T-helper 2 cell treated with Interferon-gamma antibody and Interleukin-4, amounts not matched to agents 5 μg/mL and 100 μg/mL, for 36 hours (primary cell): ENCODE measurements around the gene PLS1.

Experiments used
- DNase-seq: peaks from one replicate; pipeline ENCODE4 v3.0.0; 2021; ENCODE audit warnings: low spot score
- H3K27ac Mint-ChIP-seq: one replicate; pipeline ENCODE4 v1.8.0; 2021; ENCODE audit warnings: mild to moderate bottlenecking, mixed read lengths
- H3K27me3 Mint-ChIP-seq: one replicate; pipeline ENCODE4 v1.8.0; 2021; ENCODE audit warnings: low read depth, mixed read lengths
- H3K36me3 Mint-ChIP-seq: one replicate; pipeline ENCODE4 v1.8.0; 2021; ENCODE audit warnings: low read depth, mixed read lengths
- H3K4me1 Mint-ChIP-seq: one replicate; pipeline ENCODE4 v1.8.0; 2021; ENCODE audit warnings: low read depth, mixed read lengths
- H3K4me3 Mint-ChIP-seq: one replicate; pipeline ENCODE4 v1.8.0; 2022; ENCODE audit warnings: mild to moderate bottlenecking, moderate library complexity, mixed read lengths
- H3K9me3 Mint-ChIP-seq: one replicate; pipeline ENCODE4 v1.8.0; 2021; ENCODE audit warnings: mixed read lengths

Gene PLS1

DNA sequence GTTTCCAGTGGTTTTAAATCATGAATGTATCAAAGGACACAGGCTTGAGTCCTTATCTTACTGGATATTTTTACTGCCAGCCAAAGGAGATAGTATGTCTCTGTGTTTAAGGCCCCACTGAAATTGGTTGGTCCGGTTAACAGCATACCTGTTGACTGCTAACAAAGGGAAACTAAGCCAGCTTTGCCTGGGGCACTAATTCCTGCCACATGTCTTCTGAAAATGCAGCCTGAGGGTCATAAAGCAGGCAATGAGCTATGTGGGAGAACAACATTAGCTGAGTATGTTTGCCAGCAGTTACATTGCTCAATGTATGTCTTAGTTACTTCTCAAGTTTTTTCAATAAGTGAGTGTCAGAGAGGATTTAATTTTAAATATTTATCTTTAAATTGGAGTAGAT lies 12.4 kb downstream of the PLS1 start:
- no peak for DNase-seq
- no peaks in the 10 kb centered on the region for H3K9me3 Mint-ChIP-seq
- H3K27ac Mint-ChIP-seq = no peak overlapping the region

DNA sequence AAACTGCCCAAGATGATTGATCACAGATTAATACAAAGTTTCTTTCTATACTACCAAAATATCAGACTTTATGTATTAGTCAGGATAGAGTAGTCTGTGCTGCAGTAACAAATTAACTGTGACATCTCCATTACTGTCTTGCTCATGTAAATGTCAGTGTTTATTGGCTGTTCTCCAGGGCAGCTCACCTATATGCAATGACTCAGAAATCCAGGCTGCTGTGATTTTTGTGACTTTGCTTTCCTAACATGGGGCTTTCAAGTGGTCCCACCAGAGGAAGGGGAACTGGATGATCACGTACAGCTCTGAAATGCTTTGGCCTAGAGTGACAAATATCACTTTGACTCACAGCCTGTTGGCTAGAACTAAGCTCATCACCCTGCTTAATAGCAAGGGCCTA lies 12.9 kb downstream of the PLS1 start:
- no peaks in the 10 kb centered on the region for H3K36me3 Mint-ChIP-seq
- no peak overlapping the region for H3K4me3 Mint-ChIP-seq
- no peaks in the 10 kb centered on the region for H3K27me3 Mint-ChIP-seq
- H3K27ac Mint-ChIP-seq = no peak overlapping the region
- H3K9me3 Mint-ChIP-seq = no peaks in the 10 kb centered on the region
- no peak for DNase-seq
- H3K4me1 Mint-ChIP-seq = peaks cover 2% of the 10 kb centered on the region

More for the DNA sequence above, 12.4 kb downstream of the PLS1 start:
- Mint-ChIP-seq H3K4me3 (no peak overlapping the region), H3K4me1 (peaks cover 2% of the 10 kb centered on the region), H3K36me3 (no peaks in the 10 kb centered on the region), H3K27me3 (no peaks in the 10 kb centered on the region)

DNA sequence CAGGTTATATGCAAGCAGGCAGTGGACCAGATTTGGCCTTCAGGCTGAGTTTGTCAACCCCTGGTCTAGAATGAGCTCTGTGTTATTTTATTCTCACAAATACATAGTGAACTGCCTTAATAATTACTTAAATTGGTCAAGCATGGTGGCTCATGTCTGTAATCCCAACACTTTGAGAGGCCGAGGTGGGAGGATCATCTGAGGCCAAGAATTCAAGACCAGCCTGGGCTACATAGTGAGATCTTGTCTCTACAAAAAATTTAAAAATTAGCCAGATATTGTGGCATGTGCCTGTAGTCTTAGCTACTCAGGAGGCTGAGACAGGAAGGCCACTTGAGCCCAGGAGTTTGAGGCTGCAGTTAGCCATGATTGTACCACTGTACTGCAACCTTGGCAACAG lies 15.0 kb downstream of the PLS1 start:
- Mint-ChIP-seq H3K27ac (no peak overlapping the region), H3K27me3 (no peaks in the 10 kb centered on the region), H3K9me3 (no peaks in the 10 kb centered on the region), H3K4me1 (no peaks in the 10 kb centered on the region), H3K4me3 (no peak overlapping the region), H3K36me3 (no peaks in the 10 kb centered on the region)
- DNase-seq = no peak

DNA sequence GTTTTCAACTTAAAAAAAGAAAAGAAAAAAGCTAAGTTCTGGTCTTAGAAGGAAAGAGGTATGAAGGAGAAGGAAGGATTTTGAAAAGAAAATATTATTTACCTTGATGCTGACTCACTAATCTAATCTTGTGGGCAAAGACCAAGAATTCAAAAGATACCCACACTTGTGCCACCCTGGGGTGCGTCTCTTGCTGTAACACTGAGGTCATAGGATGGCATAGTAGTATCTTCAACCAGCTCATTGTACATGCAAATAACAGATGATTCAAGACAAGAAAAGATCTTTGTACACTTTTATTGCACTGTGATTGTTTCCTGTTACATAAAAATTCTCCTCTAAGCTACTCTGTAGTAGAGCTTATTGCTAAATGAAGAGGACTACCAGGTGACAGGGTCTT lies 17.3 kb downstream of the PLS1 start:
- Mint-ChIP-seq H3K36me3 (no peaks in the 10 kb centered on the region), H3K4me1 (no peaks in the 10 kb centered on the region), H3K27ac (no peak overlapping the region), H3K9me3 (no peaks in the 10 kb centered on the region), H3K4me3 (no peak overlapping the region), H3K27me3 (no peaks in the 10 kb centered on the region)
- no peak for DNase-seq

DNA sequence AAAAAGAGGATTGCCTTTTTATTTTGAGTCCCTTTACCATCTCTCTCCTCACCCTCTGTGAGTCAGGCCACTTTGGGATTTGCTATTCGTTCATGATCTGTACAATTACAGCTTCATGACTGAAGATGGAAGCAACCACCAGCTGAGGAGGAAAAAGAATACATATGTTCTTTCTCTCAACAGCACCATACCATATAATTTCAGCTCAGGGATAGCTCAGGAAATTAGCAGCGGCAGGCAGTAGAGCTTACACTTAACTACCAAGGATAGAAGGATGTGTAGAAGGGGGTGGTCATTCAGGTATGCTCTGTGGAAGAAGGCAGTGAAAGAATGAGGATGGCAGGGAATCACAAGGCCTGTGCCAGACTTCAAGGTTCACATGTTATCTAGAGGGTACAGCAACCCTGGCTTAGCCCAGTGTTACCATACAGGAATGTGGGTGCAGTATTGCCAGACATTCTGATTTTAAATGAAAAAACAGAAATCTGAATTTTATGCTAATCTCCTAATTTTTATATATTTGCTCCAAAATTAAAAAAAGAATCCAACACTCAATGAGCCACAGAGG lies 17.9 kb downstream of the PLS1 start:
- no peak overlapping the region for H3K4me3 Mint-ChIP-seq
- no peaks in the 10 kb centered on the region for H3K36me3 Mint-ChIP-seq
- H3K27ac Mint-ChIP-seq = no peak overlapping the region
- no peaks in the 10 kb centered on the region for H3K27me3 Mint-ChIP-seq
- no peaks in the 10 kb centered on the region for H3K9me3 Mint-ChIP-seq
- DNase-seq = no peak
- H3K4me1 Mint-ChIP-seq = no peaks in the 10 kb centered on the region

DNA sequence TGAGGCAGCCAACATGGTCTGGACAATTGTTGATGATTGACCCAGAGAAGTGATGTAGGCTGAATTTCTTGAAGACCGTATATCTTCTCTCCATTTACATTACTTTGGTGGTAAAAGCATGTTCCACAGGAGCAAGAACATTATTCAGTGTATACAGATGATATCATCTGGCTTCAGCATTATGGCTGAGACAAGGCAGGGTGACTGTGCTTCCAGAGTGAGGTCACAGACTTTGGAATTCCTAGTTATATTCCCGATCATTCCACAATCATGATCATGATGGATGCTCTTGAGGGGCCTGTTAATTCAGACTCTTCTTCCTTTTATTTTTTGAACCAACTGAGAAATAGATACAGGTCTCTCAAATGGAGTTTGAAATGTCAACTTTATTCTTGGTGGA lies 19.0 kb downstream of the PLS1 start:
- H3K27ac Mint-ChIP-seq = no peak overlapping the region
- no peak for DNase-seq
- H3K4me1 Mint-ChIP-seq = no peaks in the 10 kb centered on the region
- H3K27me3 Mint-ChIP-seq = no peaks in the 10 kb centered on the region
- H3K9me3 Mint-ChIP-seq = no peaks in the 10 kb centered on the region
- H3K4me3 Mint-ChIP-seq = no peak overlapping the region
- no peaks in the 10 kb centered on the region for H3K36me3 Mint-ChIP-seq

DNA sequence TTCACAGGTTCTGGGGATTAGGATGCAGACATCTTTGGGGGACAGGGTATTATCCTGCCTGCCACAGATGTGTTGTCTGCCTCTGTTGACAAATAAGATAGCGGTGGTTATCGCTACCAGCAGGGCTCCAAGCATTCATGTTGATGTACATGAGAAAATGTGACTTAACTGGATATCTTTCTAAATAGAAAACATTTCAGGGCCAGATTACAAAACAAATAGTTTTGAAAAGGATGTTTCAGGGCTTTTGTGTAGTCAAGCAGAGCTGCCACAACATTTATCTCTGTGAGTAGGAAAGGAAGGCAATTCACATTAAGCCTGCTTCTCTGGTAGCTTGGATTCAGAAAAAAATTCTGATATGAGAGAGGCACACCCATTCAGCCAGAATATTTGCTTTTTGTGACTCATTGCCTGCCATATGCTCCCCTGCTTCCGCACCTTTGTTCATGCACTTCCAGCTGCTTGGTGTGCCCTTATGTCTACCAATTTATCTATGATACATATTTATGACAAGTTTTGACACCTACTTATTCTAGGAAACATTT lies 22.8 kb downstream of the PLS1 start:
- H3K4me1 Mint-ChIP-seq = no peaks in the 10 kb centered on the region
- peaks cover 2% of the 10 kb centered on the region for H3K27me3 Mint-ChIP-seq
- no peak overlapping the region for H3K4me3 Mint-ChIP-seq
- DNase-seq = no peak
- H3K36me3 Mint-ChIP-seq = no peaks in the 10 kb centered on the region
- no peaks in the 10 kb centered on the region for H3K9me3 Mint-ChIP-seq
- H3K27ac Mint-ChIP-seq = no peak overlapping the region

DNA sequence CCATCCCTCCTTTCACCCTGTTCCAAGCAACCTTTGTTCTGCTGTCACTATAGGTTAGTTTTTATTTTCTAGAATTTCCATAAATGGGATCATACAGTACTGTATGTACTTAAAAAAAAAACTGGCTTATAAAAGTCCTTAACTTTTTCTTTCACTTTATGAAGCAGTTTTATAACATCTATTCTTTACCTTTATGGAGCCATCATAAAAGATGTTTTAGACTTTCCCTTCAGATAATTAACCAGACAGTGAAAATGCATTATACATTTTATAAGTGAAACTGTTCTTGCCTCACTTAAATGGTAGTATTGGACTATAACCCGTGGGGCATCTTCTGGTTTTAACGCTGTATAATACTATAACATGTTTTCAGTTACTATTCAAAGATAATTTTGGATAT lies 26.2 kb downstream of the PLS1 start:
- H3K36me3 Mint-ChIP-seq = no peaks in the 10 kb centered on the region
- peaks cover 3% of the 10 kb centered on the region for H3K4me1 Mint-ChIP-seq
- H3K27me3 Mint-ChIP-seq = peaks cover 2% of the 10 kb centered on the region
- DNase-seq = no peak
- H3K9me3 Mint-ChIP-seq = no peaks in the 10 kb centered on the region
- no peak overlapping the region for H3K4me3 Mint-ChIP-seq
- H3K27ac Mint-ChIP-seq = no peak overlapping the region

DNA sequence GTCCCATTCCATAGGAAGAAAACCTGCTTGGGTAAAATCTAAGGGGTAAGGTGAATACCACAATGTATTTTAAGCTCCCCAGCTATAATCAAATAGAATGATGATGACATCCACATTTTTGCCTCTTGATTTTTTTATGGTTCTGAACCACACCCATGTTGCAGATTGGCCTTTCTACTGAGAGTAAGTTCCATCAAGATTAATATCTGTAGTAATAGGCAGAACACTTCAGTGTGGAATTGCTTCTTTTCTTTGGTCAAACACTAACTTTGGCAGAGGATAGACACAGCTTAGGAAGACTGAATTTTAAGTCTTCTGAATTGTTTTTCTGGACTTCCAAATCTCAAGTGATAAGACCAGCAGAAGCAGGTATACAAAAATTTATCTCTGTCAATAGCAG lies 27.0 kb downstream of the PLS1 start:
- DNase-seq = no peak
- Mint-ChIP-seq H3K27ac (no peak overlapping the region), H3K4me1 (peaks cover 3% of the 10 kb centered on the region), H3K27me3 (peaks cover 2% of the 10 kb centered on the region), H3K9me3 (no peaks in the 10 kb centered on the region), H3K36me3 (no peaks in the 10 kb centered on the region), H3K4me3 (no peak overlapping the region)

DNA sequence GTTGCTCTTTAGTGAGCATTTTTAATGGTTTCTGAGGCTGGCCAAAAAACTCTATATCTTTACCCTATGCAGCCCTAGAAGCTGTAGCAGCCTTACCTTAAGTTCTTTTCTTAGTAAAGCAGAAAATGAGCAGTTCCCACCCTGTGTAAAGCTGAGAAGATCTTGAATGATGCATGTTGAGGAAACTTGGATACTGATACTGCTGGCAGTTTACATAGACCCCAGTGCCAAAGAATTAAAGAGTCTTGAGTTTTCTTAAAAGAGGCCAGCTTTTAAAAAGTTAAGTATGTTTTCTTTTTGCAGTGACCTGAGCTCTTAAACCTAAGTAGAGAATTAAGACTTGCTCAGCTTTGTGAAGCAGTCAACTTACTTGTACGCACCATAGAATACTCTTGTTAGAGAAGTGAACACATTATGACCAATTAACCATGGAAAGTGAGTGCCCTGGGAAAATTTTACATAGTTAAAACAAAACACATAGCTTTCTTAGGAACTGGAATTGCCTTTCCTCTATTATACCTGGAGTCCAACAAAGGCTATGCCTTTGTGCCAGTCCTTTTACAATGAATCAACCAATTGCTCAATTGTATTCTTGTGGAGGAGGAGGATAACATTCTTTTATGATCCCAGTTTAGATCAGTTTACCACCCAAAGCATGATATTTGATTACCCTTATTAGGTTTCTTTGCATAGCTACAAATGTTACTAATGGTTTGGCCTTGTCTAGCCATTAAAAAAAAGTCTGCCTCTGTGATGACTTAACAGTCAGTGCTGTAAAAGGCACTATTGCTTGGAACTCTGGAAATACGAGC lies 28.4 kb downstream of the PLS1 start:
- Mint-ChIP-seq H3K4me1 (peaks cover 5% of the 10 kb centered on the region), H3K9me3 (no peaks in the 10 kb centered on the region), H3K27ac (no peak overlapping the region), H3K4me3 (no peak overlapping the region), H3K36me3 (no peaks in the 10 kb centered on the region), H3K27me3 (peaks cover 2% of the 10 kb centered on the region)
- no peak for DNase-seq

DNA sequence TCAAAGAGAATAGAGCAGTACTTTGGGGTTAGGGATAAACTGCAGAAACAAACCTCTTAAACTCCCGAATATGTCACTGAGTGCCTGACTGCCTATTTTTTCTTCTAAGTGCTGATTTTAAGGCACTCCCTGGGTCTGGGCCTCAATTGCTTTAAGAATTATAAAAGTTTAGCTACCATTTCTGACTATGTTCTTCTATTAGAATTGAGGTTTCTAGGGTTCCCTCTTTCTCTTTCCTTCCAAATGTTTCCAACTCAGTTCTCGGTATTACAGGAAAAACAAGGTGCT lies 28.9 kb downstream of the PLS1 start:
- Mint-ChIP-seq H3K4me1 (peaks cover 5% of the 10 kb centered on the region), H3K4me3 (no peak overlapping the region), H3K36me3 (no peaks in the 10 kb centered on the region), H3K27me3 (peaks cover 2% of the 10 kb centered on the region), H3K27ac (no peak overlapping the region), H3K9me3 (no peaks in the 10 kb centered on the region)
- no peak for DNase-seq

DNA sequence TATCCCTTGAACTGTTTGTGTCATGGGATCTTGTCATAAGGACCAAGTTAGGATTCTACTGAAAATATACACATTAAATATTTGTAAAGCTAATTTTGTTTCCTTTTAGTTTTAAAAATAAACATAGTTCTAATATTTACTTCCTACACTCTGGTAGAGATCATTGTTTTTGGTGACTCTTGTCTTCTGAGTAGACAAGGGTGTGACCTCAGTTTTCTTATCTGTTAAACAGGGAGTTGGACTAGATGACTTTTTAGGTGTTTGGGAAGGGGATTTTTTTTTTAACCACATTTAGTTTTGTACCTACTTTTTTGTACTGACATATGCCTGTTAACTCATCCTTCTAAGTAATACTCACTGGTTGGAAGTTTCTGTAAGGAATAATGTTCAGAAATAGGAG lies 30.8 kb downstream of the PLS1 start:
- Mint-ChIP-seq H3K36me3 (no peaks in the 10 kb centered on the region), H3K27me3 (peaks cover 2% of the 10 kb centered on the region), H3K27ac (no peak overlapping the region)

DNA sequence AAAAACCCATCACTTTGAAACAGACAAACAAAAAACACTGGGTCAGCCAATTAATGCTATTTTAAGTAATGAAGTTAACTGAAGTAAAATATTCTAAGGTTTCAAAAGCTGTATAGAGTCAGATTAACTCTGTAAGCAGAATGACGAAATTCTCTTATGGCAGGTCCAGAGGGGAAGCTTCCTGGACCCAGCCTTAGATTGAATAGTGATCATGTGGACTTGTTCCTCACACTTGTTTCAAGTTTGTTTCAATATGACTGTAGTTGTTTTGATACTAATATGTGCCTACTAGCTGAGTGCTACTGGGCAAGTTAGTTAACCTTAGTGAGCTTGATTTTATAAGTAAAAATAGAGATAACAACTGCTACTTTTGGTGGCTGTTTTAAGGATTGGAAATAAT lies 32.6 kb downstream of the PLS1 start:
- H3K9me3 Mint-ChIP-seq = no peaks in the 10 kb centered on the region

More for the DNA sequence above, 30.8 kb downstream of the PLS1 start:
- Mint-ChIP-seq H3K4me1 (peaks cover 5% of the 10 kb centered on the region), H3K9me3 (no peaks in the 10 kb centered on the region), H3K4me3 (no peak overlapping the region)
- DNase-seq = no peak

DNA sequence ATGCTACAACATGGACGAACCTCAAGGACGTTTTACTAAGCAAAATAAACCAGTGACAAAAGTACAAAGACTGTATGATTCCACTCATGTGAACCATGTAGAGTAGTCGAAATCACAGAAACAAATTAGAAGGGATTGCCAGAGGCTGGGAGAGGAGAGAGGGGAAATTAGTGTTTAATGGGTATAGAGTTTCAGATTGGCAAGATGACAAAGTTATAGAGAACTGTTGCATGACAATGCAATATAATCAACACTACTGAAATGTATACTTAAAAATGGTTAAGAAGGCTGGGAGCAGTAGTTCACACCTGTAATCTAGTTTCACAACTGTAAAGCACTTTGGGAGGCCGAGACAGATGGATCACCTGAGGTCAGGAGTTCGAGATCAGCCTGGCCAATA lies 36.9 kb downstream of the PLS1 start:
- H3K4me3 Mint-ChIP-seq = no peak overlapping the region
- H3K9me3 Mint-ChIP-seq = no peaks in the 10 kb centered on the region
- H3K27me3 Mint-ChIP-seq = peaks cover 2% of the 10 kb centered on the region
- H3K27ac Mint-ChIP-seq = no peak overlapping the region
- no peak for DNase-seq
- no peaks in the 10 kb centered on the region for H3K36me3 Mint-ChIP-seq
- H3K4me1 Mint-ChIP-seq = peaks cover 2% of the 10 kb centered on the region

More for the DNA sequence above, 32.6 kb downstream of the PLS1 start:
- DNase-seq = no peak
- Mint-ChIP-seq H3K27me3 (no peaks in the 10 kb centered on the region), H3K4me1 (peaks cover 5% of the 10 kb centered on the region), H3K36me3 (no peaks in the 10 kb centered on the region), H3K4me3 (no peak overlapping the region), H3K27ac (no peak overlapping the region)

DNA sequence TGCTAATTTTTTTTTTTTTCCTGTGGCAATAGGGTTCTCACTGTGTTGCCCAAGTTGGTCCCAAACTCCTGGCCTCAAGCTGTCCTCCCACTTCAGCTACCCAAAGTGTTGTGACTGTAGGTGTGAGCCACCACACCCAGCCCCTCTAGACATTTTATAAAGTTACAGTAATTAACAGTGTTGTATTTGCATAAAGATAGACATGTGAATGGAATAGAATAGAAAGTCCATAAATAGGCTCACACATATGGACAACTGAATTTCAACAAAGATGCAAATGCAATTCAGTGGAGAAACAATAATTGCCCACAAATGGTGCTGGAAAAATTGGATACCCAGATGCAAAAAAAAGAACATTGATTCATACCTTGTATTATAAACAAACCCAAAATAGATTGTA lies 39.9 kb downstream of the PLS1 start:
- DNase-seq = no peak
- H3K4me1 Mint-ChIP-seq = no peaks in the 10 kb centered on the region
- H3K27me3 Mint-ChIP-seq = peaks cover 2% of the 10 kb centered on the region
- H3K9me3 Mint-ChIP-seq = no peaks in the 10 kb centered on the region
- H3K4me3 Mint-ChIP-seq = no peak overlapping the region
- H3K27ac Mint-ChIP-seq = no peak overlapping the region
- no peaks in the 10 kb centered on the region for H3K36me3 Mint-ChIP-seq
